Pancreas (tissue), 10 donors: Measurements from ENCODE around the gene CALN1. TPM values are rescaled to one million over a fixed set of nuclear protein-coding genes. Genes with fewer than 3 reads are reported as not detected.

ENCODE experiments used
- ATAC-seq, 4 donors: fragments of 200-7000 bp; cut with Tn5 transposase; one replicate each; pipeline versions ENCODE4 v1.8.0 to v1.9.1; 2020; ENCODE audit warnings: mild to moderate bottlenecking in 4 of 4, moderate library complexity in 4 of 4
- DNase-seq, 6 donors: peaks; one replicate each; pipeline ENCODE4 v3.0.0-alpha.2; 2020
- FAIRE-seq: peaks from 2 replicates; lab custom pipeline; 2012; peaks lifted over from hg19 to GRCh38; lab: Jason Lieb, UNC
- H3K27ac ChIP-seq, 4 donors: fragments of 200-600 bp; sonication (generic); 1 replicate in 3 of 4; 2 replicates in 1 of 4; pipeline versions ENCODE4 v1.5.0 to v1.8.0; 2020
- H3K27me3 ChIP-seq, 4 donors: fragments of 200-600 bp; one replicate each; pipeline ENCODE4 v1.8.0; 2021
- H3K36me3 ChIP-seq, 3 donors: fragments of 200-600 bp; sonication (generic) in 1 of 3; one replicate each; pipeline versions ENCODE4 v1.5.0 to v1.8.0; 2020 to 2021
- H3K4me1 ChIP-seq, 3 donors: fragments of 200-600 bp; one replicate each; pipeline ENCODE4 v1.8.0; 2021
- H3K4me3 ChIP-seq, 4 donors: fragments of 200-600 bp; sonication (generic) in 2 of 4; one replicate each; pipeline versions ENCODE4 v1.5.0 to v1.8.0; 2020 to 2021
- H3K9me3 ChIP-seq, 4 donors: fragments of 200-600 bp; one replicate each; pipeline ENCODE4 v1.8.0; 2021
- CTCF ChIP-seq, 4 donors: fragments of 200-600 bp; sonication (generic) in 3 of 4; IDR thresholded peaks; one replicate each; pipeline versions ENCODE4 v1.5.0 to v1.8.0; 2021; ENCODE audit warnings: antibody characterized with exemption in 4 of 4
- WGBS, 2 donors: extraction: QIAGEN DNeasy Blood & Tissue Kit; methylation state at CpG; one replicate each; pipeline ENCODE4 v1.1.7; 2013; 5-methylcytosine and 5-hydroxymethylcytosine counted together
- intact Hi-C, 3 donors: fragments of 100-400 bp; cut with DNase I; formaldehyde crosslinking; loops; one replicate each; pipeline versions ENCODE4 v1.11.1 to v1.14.2; 2022
- polyA plus RNA-seq, 2 donors: library from polyadenylated mRNA; stranded (reverse); fragments of 200-250 nt; gene quantifications; one replicate each; pipeline ENCODE4 v1.2.3, GENCODE V29; 2013
- total RNA-seq, 6 donors: library from RNA; stranded (reverse); fragmentation: NEBNext Ultra II Directional in 4 of 6; extraction: Animal tissue kit (Norgen Biotek cat#: 25700) in 4 of 6; gene quantifications; one replicate each; pipeline versions ENCODE4 v1.2.1 to v1.2.4, GENCODE V29; 2021 to 2023
- donor health status: healthy with polysubstance abuse.
- donor health status: DM: no; HTN: no; CAD: no; lungs with moderate emphysema.
- donor health status: DM: no; HTN: no; CAD: no.
- donor health status: control.
- donor health status: control.
- donor health status: Bipolar disorder and iron deficiency.
- donor health status: DM: yes; HTN: yes; CAD: no.
- donor health status: DM: no; HTN: no; CAD: no.
- donor health status: DM: no; HTN: no; CAD: no.
- donor health status: DM: yes; HTN: yes; CAD: no.

Gene CALN1
- total and polyA plus RNA-seq, 8 donors = 0.39 to 18.4 (median 1.5) TPM

GRCh38 chr7:71768450-71768849, 643.7 kb downstream of the CALN1 start:
- intact Hi-C loops = no loop called here
- 56 to 58% methylated on average over 2 of the region's 2 CpGs for WGBS, 2 donors
- H3K9me3 ChIP-seq = no peaks in the 10 kb centered on the region
- no peaks in the 10 kb centered on the region for H3K27me3 ChIP-seq
- H3K4me1 ChIP-seq = no peaks in the 10 kb centered on the region
- H3K4me3 ChIP-seq = no peak overlapping the region
- no peak overlapping the region for H3K27ac ChIP-seq
- ATAC-seq (no peak), FAIRE-seq (no peak), DNase-seq (no peak)
- TF ChIP-seq CTCF (IDR thresholded peaks at IDR 0.05) = no peak
- H3K36me3 ChIP-seq = no peaks in the 10 kb centered on the region

- no peaks in the 10 kb centered on the region for H3K27me3 ChIP-seq
- no peak for FAIRE-seq
- TF ChIP-seq CTCF (IDR thresholded peaks at IDR 0.05) = no peak
These were observed 646.1 kb downstream of the CALN1 start for GRCh38 chr7:71766016-71766415.

GRCh38 chr7:71761336-71761735, 650.8 kb downstream of the CALN1 start:
- no peaks in the 10 kb centered on the region for H3K36me3 ChIP-seq
- intact Hi-C loops = no loop called here
- H3K27ac ChIP-seq = no peak overlapping the region
- ATAC-seq (no peak), DNase-seq (no peak), FAIRE-seq (no peak)
- H3K9me3 ChIP-seq = no peaks in the 10 kb centered on the region
- no peaks in the 10 kb centered on the region for H3K27me3 ChIP-seq
- H3K4me3 ChIP-seq = no peak overlapping the region
- TF ChIP-seq CTCF (IDR thresholded peaks at IDR 0.05) = no peak
- no peaks in the 10 kb centered on the region for H3K4me1 ChIP-seq

More at GRCh38 chr7:71766016-71766415, 646.1 kb downstream of the CALN1 start:
- intact Hi-C loops = no loop called here
- ATAC-seq (no peak), DNase-seq (no peak)
- Histone ChIP-seq H3K4me3 (no peak overlapping the region), H3K27ac (no peak overlapping the region), H3K4me1 (no peaks in the 10 kb centered on the region), H3K9me3 (no peaks in the 10 kb centered on the region), H3K36me3 (no peaks in the 10 kb centered on the region)

- Histone ChIP-seq H3K4me1 (peaks cover 0 to 4% (median 0%) of the 10 kb centered on the region in 3 donors), H3K4me3 (no peak overlapping the region), H3K27ac (no peak overlapping the region), H3K9me3 (no peaks in the 10 kb centered on the region), H3K36me3 (no peaks in the 10 kb centered on the region), H3K27me3 (no peaks in the 10 kb centered on the region)
- intact Hi-C loops = loop anchor here in 1 of 3 donors (5.0 kb wide), 1 partner anchor 737 kb away; no protein-coding TSS in a partner anchor
- no peak for TF ChIP-seq CTCF (IDR thresholded peaks at IDR 0.05)
- WGBS, 2 donors = 63 to 80% methylated on average over 4 of the region's 4 CpGs
- ATAC-seq (no peak), FAIRE-seq (no peak), DNase-seq (no peak)
These were observed 657.3 kb downstream of the CALN1 start for GRCh38 chr7:71754828-71755227.

GRCh38 chr7:71753956-71754664, 658.0 kb downstream of the CALN1 start:
- TF ChIP-seq CTCF (IDR thresholded peaks at IDR 0.05) = no peak
- H3K27ac ChIP-seq = no peak overlapping the region
- ATAC-seq = no peak
- H3K9me3 ChIP-seq = no peaks in the 10 kb centered on the region
- intact Hi-C loops = loop anchor here in 1 of 3 donors (5.0 kb wide), 1 partner anchor 738 kb away; no protein-coding TSS in a partner anchor
- no peak for DNase-seq
- 35 to 37% methylated on average over 9 of the region's 9 CpGs for WGBS, 2 donors
- no peak for FAIRE-seq
- no peak overlapping the region for H3K4me3 ChIP-seq
- H3K4me1 ChIP-seq = peaks cover 0 to 4% (median 0%) of the 10 kb centered on the region in 3 donors
- no peaks in the 10 kb centered on the region for H3K27me3 ChIP-seq
- H3K36me3 ChIP-seq = no peaks in the 10 kb centered on the region
